ENCODE data around the gene R3HDM1.

DNA sequence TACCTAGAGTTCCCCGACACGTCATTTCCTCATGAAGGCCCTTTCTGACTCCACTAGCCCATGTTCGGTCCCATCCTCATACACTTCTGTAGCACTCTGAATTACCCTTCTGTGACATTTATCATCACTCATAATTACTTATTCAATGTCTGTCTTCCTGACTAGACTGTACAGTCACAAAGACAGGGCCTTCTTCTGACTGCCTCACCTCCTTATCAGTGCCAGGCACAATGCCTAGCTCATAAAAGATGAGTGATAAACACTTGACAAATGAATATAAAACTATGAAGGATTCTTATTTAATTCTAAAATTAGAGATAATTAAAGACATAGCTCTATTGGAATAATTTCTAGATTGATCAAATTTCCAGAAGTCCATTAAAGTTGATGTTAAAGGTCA is 208.9 kb downstream of the R3HDM1 start:
- TF ChIP-seq, protein P1, sequence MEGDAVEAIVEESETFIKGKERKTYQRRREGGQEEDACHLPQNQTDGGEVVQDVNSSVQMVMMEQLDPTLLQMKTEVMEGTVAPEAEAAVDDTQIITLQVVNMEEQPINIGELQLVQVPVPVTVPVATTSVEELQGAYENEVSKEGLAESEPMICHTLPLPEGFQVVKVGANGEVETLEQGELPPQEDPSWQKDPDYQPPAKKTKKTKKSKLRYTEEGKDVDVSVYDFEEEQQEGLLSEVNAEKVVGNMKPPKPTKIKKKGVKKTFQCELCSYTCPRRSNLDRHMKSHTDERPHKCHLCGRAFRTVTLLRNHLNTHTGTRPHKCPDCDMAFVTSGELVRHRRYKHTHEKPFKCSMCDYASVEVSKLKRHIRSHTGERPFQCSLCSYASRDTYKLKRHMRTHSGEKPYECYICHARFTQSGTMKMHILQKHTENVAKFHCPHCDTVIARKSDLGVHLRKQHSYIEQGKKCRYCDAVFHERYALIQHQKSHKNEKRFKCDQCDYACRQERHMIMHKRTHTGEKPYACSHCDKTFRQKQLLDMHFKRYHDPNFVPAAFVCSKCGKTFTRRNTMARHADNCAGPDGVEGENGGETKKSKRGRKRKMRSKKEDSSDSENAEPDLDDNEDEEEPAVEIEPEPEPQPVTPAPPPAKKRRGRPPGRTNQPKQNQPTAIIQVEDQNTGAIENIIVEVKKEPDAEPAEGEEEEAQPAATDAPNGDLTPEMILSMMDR (IDR thresholded peaks at IDR 0.05): no peak
- no peak for TF ChIP-seq POLR2A (IDR thresholded peaks at IDR 0.05)

All from right lobe of liver (tissue), 4 donors.